Right lobe of liver (tissue), 4 donors: ENCODE results near the gene SIK2.

ENCODE experiments used
- CTCF ChIP-seq, 4 donors: fragments of 200-600 bp in 3 of 4; fragments of 450-650 bp in 1 of 4; IDR thresholded peaks; one replicate each; pipeline versions ENCODE4 v1.5.1 to v1.8.0; 2016 to 2022; ENCODE audit warnings: antibody characterized with exemption in 4 of 4, mild to moderate bottlenecking in 2 of 4
- POLR2A ChIP-seq: fragments of 450-650 bp; IDR thresholded peaks from one replicate; pipeline ENCODE4 v1.6.1; 2017; ENCODE audit warnings: antibody characterized with exemption, mild to moderate bottlenecking
- donor health status: DM: no; HTN: no; CAD: no.
- donor health status: DM: no; HTN: no; CAD: no.
- donor health status: DM: no; HTN: yes; CAD: no.

DNA sequence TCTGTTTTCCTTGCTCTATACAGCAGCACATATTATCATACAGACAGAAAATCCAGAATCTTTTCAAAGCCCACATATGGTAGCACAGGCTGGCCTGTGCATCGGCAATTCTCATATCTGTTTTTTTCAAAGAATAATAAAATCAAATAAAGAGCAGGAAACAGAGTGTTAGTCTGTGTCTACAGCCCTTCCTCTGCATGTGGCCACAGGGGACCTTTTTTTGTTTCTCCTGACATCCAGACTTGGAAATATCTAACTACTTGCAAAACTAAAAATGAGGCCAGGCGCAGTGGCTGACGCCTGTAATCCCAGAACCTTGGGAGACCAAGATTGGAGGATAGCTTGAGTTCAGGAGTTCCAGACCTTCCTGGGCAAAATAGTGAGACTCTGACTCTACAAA lies 41.4 kb upstream of the SIK2 start:
- no peak for TF ChIP-seq POLR2A
- TF ChIP-seq CTCF (IDR thresholded peaks at IDR 0.05) = no peak
